OCI-LY7 (cell line): ENCODE data around the gene IGF2. TPM values are rescaled to one million over a fixed set of nuclear protein-coding genes. Genes with fewer than 3 reads are reported as not detected.

ENCODE experiments used
- BruUV-seq: library from RNA; stranded (reverse); fragments of 400-500 nt; replicated peaks from 2 replicates; lab custom pipeline; 2021; lab: Mats Ljungman, UMichigan
- CTCF ChIA-PET: fragments of 300-600 bp; sonication (Branson Sonifier 250); formaldehyde crosslinking; loops from one replicate; lab custom pipeline; 2022; ENCODE audit warnings: antibody characterized with exemption; ENCODE audit not compliant: unreplicated experiment; lab: Charles Lee
- POLR2A ChIA-PET: fragments of 300-600 bp; sonication (Branson Sonifier 250); formaldehyde crosslinking; loops from one replicate; lab custom pipeline; 2022; ENCODE audit warnings: antibody characterized with exemption; lab: Charles Lee
- DNase-seq: peaks from one replicate; pipeline ENCODE4 v3.0.0-alpha.2; 2015; ENCODE audit warnings: low spot score
- H2AFZ ChIP-seq: fragments of 200-600 bp; sonication (generic), shearing (Covaris generic); 2 replicates; pipeline ENCODE4 v1.6.1; 2014; ENCODE audit warnings: mild to moderate bottlenecking, antibody characterized with exemption, low read length, moderate library complexity
- H3K27ac ChIP-seq: fragments of 200-600 bp; sonication (generic); 2 replicates; pipeline ENCODE4 v1.5.1; 2014; ENCODE audit warnings: mixed run types, low read depth, mild to moderate bottlenecking, moderate library complexity, low read length, inconsistent platforms; ENCODE audit not compliant: poor library complexity, severe bottlenecking
- H3K36me3 ChIP-seq: fragments of 200-600 bp; sonication (generic); 2 replicates; pipeline ENCODE4 v1.6.1; 2014; ENCODE audit warnings: mild to moderate bottlenecking, antibody characterized with exemption, low read length, moderate library complexity, mixed read lengths; ENCODE audit not compliant: insufficient read depth
- H3K4me1 ChIP-seq: fragments of 200-600 bp; sonication (generic); 2 replicates; pipeline ENCODE4 v1.5.1; 2014; ENCODE audit warnings: mild to moderate bottlenecking, low read length; ENCODE audit not compliant: insufficient read depth, poor library complexity, severe bottlenecking
- H3K4me2 ChIP-seq: fragments of 200-600 bp; sonication (generic); 2 replicates; pipeline ENCODE4 v1.6.1; 2014; ENCODE audit warnings: mild to moderate bottlenecking, low read length
- H3K4me3 ChIP-seq: fragments of 200-600 bp; sonication (generic); 2 replicates; pipeline ENCODE4 v1.5.1; 2014; ENCODE audit warnings: mild to moderate bottlenecking, low read depth, low read length; ENCODE audit not compliant: poor library complexity, severe bottlenecking
- H3K79me2 ChIP-seq: fragments of 200-600 bp; sonication (generic); 2 replicates; pipeline ENCODE4 v1.6.1; 2016; ENCODE audit warnings: low read depth, mild to moderate bottlenecking, low read length, moderate library complexity, mixed read lengths; ENCODE audit not compliant: insufficient read depth
- H3K9me2 ChIP-seq: fragments of 200-600 bp; sonication (generic); 2 replicates; pipeline ENCODE4 v1.6.1; 2016; ENCODE audit warnings: mild to moderate bottlenecking, low read length, mixed read lengths; ENCODE audit not compliant: insufficient read depth
- H3K9me3 ChIP-seq: fragments of 200-600 bp; sonication (generic); 2 replicates; pipeline ENCODE4 v1.6.1; 2014; ENCODE audit warnings: mild to moderate bottlenecking, mixed run types, low read length, mixed read lengths
- H4K20me1 ChIP-seq: fragments of 200-600 bp; sonication (generic); 2 replicates; pipeline ENCODE4 v1.6.1; 2014; ENCODE audit warnings: mild to moderate bottlenecking, antibody characterized with exemption, low read length, moderate library complexity, mixed read lengths; ENCODE audit not compliant: insufficient read depth
- EZH2phosphoT487 ChIP-seq: fragments of 200-600 bp; sonication (generic); IDR thresholded peaks from 2 replicates; pipeline ENCODE4 v1.6.1; 2018; ENCODE audit warnings: low read depth, borderline replicate concordance, mild to moderate bottlenecking, mixed run types, antibody characterized with exemption, low read length, moderate library complexity, mixed read lengths
- intact Hi-C: fragments of 100-400 bp; cut with micrococcal nuclease; formaldehyde crosslinking; loops from one replicate; pipeline ENCODE4 v1.10.0; 2022; ENCODE audit not compliant: unreplicated experiment
- total RNA-seq, 2 experiments: library from RNA; depleted of rRNA in 1 of 2; stranded (reverse); fragments of >200 nt in 1 of 2; shearing (Covaris generic) in 1 of 2; gene quantifications; 2 replicates each; pipeline ENCODE4 v1.2.3, GENCODE V29; 2014 to 2022
- TF ChIP-seq, protein P1 (sequence below): fragments of 200-600 bp; sonication (generic); conservative IDR thresholded peaks from 2 replicates; pipeline ENCODE4 v1.5.1; 2014; ENCODE audit warnings: mild to moderate bottlenecking, antibody characterized with exemption, low read length, moderate library complexity, mixed read lengths

Gene IGF2
- total RNA-seq, 2 experiments from 2014 or later, result not detected

DNA sequence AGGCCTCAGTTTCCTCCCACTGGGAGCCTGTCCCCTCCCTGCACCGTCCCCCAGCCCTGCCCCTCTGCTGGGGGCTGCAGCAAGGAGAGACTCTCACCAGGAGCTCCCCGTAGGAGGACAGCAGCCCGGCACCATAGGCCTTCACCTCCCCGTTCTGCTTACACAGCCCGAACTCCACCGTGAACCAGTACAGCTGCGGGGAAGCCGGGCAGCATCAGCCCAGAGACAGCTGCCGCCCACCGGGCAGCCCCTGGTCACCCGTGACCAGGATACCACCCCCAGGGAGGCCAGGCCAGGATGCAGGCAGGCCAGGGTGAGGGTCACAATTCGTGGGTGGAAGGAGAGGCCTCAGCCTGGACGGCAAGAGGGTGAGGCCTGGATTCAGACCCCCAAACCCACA lies 26.4 kb upstream of the IGF2 start:
- BruUV-seq, result no TSS peak
- Histone ChIP-seq H3K27ac (no peak overlapping the region), H3K4me1 (no peaks in the 10 kb centered on the region), H3K79me2 (no peaks in the 10 kb centered on the region), H4K20me1 (no peaks in the 10 kb centered on the region), H3K4me2 (no peak overlapping the region), H3K9me3 (no peaks in the 10 kb centered on the region), H2AFZ (no peak overlapping the region), H3K4me3 (no peak overlapping the region), H3K36me3 (no peaks in the 10 kb centered on the region), H3K9me2 (no peaks in the 10 kb centered on the region)
- no peak for TF ChIP-seq EZH2phosphoT487
- TF ChIP-seq, protein P1, sequence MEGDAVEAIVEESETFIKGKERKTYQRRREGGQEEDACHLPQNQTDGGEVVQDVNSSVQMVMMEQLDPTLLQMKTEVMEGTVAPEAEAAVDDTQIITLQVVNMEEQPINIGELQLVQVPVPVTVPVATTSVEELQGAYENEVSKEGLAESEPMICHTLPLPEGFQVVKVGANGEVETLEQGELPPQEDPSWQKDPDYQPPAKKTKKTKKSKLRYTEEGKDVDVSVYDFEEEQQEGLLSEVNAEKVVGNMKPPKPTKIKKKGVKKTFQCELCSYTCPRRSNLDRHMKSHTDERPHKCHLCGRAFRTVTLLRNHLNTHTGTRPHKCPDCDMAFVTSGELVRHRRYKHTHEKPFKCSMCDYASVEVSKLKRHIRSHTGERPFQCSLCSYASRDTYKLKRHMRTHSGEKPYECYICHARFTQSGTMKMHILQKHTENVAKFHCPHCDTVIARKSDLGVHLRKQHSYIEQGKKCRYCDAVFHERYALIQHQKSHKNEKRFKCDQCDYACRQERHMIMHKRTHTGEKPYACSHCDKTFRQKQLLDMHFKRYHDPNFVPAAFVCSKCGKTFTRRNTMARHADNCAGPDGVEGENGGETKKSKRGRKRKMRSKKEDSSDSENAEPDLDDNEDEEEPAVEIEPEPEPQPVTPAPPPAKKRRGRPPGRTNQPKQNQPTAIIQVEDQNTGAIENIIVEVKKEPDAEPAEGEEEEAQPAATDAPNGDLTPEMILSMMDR, result no peak
- no peak for DNase-seq
- intact Hi-C loops, result no loop called here
- ChIA-PET POLR2A (no interaction called here), CTCF (no interaction called here)

DNA sequence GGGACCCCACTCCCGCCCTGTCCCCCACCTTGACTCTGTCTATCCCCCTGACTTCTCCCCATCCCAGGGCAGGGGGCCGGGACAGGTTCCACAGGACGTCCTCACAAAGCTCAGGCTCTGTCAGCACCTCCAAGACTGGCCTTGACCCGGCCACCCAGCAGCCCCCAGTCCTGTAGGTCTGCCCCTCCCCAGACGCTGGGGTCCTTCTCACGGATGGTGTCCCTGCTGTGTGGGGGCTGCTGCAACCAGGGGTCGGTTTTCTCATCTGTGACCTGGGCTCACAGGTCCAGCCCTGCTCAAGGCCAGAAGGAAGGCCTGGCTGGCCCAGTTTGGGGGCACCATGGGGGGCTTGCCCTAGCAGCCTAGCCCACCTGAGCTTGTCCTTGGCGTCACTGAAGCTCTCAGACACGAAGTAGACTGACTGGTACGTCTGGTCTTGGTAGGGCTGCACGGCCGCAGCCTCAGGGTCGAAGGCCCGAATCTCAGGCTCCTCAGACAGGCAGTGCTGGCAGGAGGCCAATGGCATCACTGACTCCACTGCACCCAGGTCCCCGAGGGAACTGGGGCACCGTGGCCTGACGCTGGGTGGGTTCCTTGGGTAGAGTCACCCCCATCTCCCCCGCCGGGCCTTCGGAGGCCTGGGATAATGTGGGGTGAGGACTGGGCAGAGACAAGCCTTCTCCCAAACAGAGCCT lies 25.8 kb upstream of the IGF2 start:
- Histone ChIP-seq H3K9me2 (no peaks in the 10 kb centered on the region), H3K4me3 (no peak overlapping the region), H3K4me1 (no peaks in the 10 kb centered on the region), H4K20me1 (no peaks in the 10 kb centered on the region), H2AFZ (no peak overlapping the region), H3K4me2 (no peak overlapping the region), H3K9me3 (no peaks in the 10 kb centered on the region), H3K36me3 (no peaks in the 10 kb centered on the region), H3K27ac (no peak overlapping the region), H3K79me2 (no peaks in the 10 kb centered on the region)
- BruUV-seq, result no TSS peak
- ChIA-PET POLR2A (no interaction called here), CTCF (no interaction called here)
- no peak for DNase-seq
- TF ChIP-seq EZH2phosphoT487, result no peak
- TF ChIP-seq, protein P1, result no peak
- intact Hi-C loops, result no loop called here

DNA sequence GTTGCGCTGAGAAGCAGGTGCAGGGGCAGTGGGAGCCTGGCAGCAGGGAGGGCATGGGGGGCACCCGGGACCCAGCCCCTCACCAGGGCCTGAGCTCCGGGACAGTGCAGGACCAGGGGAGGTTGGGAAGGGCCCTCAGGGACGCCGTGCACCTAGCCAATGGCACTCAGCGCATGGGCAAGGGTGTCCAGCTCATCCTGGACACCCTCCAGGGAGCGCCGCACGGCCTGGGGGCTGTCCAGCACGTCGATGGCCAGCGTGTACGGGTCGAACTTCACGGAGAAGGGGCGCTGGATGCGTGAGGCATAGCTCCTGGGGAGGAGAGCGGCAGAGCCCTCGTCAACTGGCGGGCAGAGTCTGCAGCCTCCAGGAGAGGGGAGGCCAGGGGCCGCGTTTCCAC lies 24.9 kb upstream of the IGF2 start:
- POLR2A ChIA-PET, result interaction anchor here (0.6 kb wide), 1 partner anchor 639 kb away, joined by 3 read pairs; no protein-coding TSS in a partner anchor
- BruUV-seq, result no TSS peak

More for the DNA sequence above, 24.9 kb upstream of the IGF2 start:
- Histone ChIP-seq H2AFZ (no peak overlapping the region), H3K27ac (no peak overlapping the region), H4K20me1 (no peaks in the 10 kb centered on the region), H3K9me3 (no peaks in the 10 kb centered on the region), H3K4me2 (no peak overlapping the region), H3K9me2 (no peaks in the 10 kb centered on the region), H3K4me1 (no peaks in the 10 kb centered on the region), H3K79me2 (no peaks in the 10 kb centered on the region), H3K4me3 (no peak overlapping the region), H3K36me3 (no peaks in the 10 kb centered on the region)
- DNase-seq, result no peak
- TF ChIP-seq, protein P1, result no peak
- no peak for TF ChIP-seq EZH2phosphoT487
- intact Hi-C loops, result no loop called here
- CTCF ChIA-PET, result no interaction called here
